Measurements from ENCODE around the gene WDR18.

DNA sequence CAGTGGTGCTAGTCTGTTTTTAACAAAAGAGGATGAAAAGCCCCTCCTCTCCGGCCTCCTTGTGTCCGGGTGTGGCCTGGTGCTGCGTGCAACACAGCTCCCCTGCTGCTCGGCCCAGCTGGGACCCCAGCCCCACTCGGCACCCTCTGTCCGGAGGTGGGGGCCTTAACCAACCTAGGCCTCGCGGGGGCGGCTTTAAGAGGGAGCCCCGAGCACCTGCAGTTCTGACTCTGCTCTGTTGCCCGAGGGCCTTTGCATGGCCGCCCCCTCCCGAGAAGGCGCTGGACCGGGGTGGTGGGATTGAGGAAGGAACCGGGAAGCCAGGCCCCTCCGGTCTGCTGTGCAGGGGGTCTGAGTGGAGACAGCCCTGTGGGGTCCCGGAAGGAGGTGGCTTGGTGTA is 10.4 kb downstream of the WDR18 start:
- no peak for TF ChIP-seq EP300 (IDR thresholded peaks at IDR 0.05)
- TF ChIP-seq, protein P1, sequence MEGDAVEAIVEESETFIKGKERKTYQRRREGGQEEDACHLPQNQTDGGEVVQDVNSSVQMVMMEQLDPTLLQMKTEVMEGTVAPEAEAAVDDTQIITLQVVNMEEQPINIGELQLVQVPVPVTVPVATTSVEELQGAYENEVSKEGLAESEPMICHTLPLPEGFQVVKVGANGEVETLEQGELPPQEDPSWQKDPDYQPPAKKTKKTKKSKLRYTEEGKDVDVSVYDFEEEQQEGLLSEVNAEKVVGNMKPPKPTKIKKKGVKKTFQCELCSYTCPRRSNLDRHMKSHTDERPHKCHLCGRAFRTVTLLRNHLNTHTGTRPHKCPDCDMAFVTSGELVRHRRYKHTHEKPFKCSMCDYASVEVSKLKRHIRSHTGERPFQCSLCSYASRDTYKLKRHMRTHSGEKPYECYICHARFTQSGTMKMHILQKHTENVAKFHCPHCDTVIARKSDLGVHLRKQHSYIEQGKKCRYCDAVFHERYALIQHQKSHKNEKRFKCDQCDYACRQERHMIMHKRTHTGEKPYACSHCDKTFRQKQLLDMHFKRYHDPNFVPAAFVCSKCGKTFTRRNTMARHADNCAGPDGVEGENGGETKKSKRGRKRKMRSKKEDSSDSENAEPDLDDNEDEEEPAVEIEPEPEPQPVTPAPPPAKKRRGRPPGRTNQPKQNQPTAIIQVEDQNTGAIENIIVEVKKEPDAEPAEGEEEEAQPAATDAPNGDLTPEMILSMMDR (IDR thresholded peaks at IDR 0.05), result no peak
